Measurements from ENCODE around the gene DMRTB1.

DMRTB1 gene

GRCh38 chr1:53435151-53435550 is 24.0 kb upstream of the DMRTB1 start:
- no peak for DNase-seq (ENCODE audit: low read depth in 3 of 3)

- no peak for DNase-seq (ENCODE audit: low read depth in 3 of 3)
Measured at GRCh38 chr1:53438427-53439336, 20.5 kb upstream of the DMRTB1 start.

DNA sequence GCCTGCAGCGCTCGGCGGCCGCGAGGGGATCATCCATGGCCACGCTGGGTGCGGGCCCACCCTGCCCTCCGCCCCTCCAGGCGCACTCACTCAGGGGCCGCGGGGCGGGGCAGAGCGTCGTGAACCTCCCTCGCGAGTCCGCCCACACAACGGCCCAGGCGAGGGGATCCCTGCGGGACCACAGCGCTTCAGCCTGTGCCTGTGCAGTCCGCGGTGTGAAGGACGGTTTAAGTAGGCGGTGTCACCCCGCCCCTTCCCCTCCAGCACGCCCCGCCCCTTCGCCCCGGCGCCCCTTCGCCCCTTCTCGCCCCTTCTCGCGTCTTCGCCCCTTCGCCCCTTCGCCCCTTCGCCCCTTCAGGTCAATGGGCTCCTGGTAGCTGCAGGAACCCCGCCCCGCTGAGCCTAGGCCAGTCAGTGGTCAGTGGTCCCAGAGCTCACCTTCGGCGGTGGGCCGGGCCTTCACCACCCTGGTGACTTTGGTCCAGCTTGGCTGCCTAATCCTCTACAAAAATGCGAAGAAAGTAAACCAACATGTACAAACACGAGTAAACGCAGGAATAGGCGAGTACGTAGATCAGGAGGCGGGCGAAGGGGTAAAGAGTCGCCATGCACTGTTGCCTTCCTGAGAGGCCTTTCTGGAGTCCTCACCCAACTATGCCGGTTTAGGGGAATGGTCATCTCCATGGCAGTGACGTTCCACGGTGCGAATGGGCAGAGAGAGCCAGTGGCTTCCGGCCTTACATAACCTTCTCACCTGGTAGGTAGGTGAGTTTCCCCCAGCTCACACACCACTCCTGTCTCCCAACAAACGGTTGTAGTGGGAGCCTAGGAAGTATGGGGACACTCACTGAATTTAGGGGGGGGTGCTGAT is 19.6 kb upstream of the DMRTB1 start:
- no peak for DNase-seq (ENCODE audit: low read depth in 3 of 3)

GRCh38 chr1:53440633-53441032 is 18.6 kb upstream of the DMRTB1 start:
- no peak for DNase-seq (ENCODE audit: low read depth in 3 of 3)

DNA sequence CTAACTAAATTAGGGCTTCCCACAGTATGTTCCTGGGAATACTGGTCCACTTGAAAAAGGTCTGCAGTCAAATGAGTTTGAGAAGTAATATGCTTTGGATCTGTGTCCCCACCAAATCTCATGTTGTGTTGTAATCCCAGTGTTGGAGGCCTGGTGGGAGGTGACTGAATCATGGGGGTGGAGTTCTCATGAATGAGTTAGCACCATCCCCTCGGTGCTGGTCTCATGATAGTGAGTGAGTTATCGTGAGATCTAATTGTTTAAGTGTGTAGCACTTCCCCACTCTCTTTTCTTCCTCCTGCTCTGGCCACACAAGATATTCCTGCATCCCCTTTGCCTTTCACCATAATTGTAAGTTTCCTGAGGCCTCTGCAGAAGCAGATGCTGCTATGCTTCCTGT is 16.9 kb upstream of the DMRTB1 start:
- no peak for DNase-seq (ENCODE audit: low read depth in 3 of 3)

- DNase-seq (ENCODE audit: low read depth in 3 of 3): no peak
Measured at GRCh38 chr1:53446051-53446450, 13.1 kb upstream of the DMRTB1 start.

- no peak for DNase-seq (ENCODE audit: low read depth in 3 of 3)
Measured at GRCh38 chr1:53447413-53447812, 11.8 kb upstream of the DMRTB1 start.

DNA sequence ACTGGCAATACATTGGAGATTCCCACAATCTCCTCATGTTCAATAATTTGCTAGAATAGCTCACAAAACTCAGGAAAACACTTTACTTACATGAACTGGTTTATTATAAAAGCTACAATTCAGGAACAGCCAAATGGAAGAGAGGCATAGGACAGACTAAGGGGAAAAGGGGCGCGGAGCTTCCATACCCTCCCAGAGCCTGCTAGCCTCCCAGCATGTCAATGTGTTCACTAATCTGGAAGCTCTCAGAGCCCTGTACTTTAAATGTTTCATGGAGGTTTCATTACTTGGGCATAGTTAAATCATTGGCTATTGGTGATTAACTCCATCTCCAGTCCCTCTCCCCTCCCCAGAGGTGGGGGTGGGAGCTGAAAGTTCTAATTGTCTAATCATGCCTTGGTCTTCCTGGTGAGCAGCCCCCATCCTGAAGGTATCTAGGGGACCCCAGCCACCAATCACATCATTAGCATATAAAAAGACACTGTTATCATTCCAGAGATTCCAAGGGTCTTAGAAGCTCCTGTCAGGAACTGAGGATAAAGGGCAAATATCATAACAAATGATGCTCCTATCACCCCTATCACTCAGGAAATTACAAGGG is 10.9 kb upstream of the DMRTB1 start:
- no peak for DNase-seq (ENCODE audit: low read depth in 3 of 3)

- DNase-seq (ENCODE audit: low read depth in 3 of 3): no peak
Measured at GRCh38 chr1:53449021-53449420, 10.2 kb upstream of the DMRTB1 start.

GRCh38 chr1:53449693-53450092 is 9.5 kb upstream of the DMRTB1 start:
- no peak for DNase-seq (ENCODE audit: low read depth in 3 of 3)

DNA sequence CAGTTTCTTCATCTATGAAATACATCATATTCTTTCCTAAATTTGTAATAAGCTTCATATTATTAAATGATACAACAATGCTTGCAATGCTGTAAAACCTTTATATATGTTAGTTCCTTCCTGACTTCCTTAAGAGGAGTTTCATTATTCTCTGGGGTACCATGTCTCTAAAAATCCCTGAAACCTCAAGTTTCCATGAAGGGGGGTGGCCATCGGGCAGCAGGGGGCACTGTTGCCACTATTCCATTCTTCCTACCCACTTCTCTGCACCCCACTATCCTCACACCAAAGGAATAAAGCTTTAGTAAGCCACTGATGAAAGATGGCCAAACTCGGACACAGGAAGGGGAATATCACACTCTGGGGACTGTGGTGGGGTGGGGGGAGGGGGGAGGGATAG is 9.0 kb upstream of the DMRTB1 start:
- peak in 1 of 3 experiments; percentile 12 for DNase-seq (ENCODE audit: low read depth in 3 of 3)

GRCh38 chr1:53454019-53454418 is 5.2 kb upstream of the DMRTB1 start:
- DNase-seq (ENCODE audit: low read depth in 3 of 3): no peak

DNA sequence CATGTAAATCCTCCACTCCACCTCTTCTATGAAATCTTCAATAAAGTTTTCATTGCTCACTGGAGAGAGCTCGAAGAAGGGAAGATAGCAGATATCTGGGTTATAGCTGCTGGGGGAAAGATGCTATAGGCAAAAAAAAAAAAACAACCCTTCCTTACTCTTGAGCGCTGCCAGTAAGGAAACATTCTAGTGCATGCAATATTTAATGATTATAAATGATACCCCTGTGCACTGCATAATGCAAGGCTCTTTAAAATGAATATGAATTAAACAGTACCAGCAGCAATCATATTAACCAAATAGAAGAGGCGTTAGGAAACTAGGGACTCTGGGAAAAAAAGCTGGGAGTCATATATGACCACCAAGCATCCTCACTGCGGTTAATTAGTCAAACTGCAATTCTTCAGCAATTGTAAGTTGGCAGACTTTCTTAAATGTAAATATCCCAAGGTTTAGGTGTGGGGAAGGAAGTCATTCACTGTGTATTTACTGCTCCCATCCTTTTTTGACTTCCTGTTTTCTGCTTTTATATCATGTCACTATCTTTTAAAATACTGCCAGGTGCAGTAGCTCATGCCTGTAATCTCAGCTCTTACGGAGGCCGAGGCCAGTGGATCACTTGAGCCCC is 3.7 kb upstream of the DMRTB1 start:
- no peak for DNase-seq (ENCODE audit: low read depth in 3 of 3)

GRCh38 chr1:53458634-53459033 is 565 bp upstream of the DMRTB1 start:
- DNase-seq (ENCODE audit: low read depth in 3 of 3): no peak

DNA sequence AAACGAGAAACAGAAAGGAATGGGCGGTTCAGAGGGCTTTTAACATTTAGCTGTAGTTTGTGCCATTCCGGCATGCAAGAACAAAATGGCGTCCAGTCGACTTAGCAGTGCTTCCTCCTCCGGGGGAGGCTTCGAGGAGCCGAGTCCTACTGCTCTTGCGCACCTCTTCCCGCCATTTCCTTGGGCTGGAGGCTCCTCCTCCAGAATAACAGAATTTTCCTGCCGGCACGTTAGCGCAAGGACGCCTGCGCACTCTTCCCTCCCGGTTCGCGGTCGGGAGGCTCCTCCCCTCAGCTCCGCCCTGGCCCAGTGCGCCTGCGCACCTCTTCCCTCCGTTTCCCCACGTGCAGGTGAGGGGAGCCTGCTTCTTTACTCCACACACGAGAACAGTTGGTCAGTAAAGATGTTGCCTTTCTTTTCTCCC is 1.0 kb downstream of the DMRTB1 start:
- DNase-seq (ENCODE audit: low read depth in 3 of 3): no peak

DNA sequence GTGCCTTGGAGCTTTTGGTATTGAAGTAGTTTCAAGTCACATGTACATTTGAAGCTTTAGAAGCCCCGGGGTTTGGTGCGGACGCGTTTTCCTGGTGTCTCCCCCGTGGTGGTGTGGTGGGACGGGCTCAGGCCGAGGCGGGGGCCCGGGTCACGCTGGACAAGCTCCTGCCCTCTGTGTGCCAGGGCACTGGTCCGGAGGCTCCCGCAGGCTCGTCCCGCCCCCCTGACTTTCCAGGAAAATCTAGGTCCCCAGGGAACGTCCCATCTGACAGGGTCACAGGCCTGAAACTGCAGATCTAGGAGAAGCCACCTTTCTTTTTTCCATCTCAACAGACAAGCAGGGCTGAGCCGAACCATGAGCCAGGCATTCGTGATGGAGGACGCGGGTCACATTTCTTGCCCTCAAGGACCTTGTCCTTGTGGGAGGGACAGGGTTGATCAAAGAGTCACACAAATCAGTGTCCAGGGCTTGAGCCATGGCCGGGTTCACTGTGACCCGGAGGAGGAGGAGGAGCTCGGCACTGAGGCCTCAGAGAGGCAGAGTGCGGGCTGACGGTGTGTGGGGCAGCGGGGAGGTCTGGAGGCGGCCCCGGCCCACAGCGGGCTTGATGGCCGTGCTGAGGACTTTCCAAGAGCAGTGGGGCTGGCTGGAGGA is 1.6 kb downstream of the DMRTB1 start:
- no peak for DNase-seq (ENCODE audit: low read depth in 3 of 3)

GRCh38 chr1:53461323-53462044 is 2.3 kb downstream of the DMRTB1 start:
- DNase-seq (ENCODE audit: low read depth in 3 of 3): no peak

- DNase-seq (ENCODE audit: low read depth in 3 of 3): no peak
Measured at GRCh38 chr1:53462193-53462592, 3.0 kb downstream of the DMRTB1 start.

DNA sequence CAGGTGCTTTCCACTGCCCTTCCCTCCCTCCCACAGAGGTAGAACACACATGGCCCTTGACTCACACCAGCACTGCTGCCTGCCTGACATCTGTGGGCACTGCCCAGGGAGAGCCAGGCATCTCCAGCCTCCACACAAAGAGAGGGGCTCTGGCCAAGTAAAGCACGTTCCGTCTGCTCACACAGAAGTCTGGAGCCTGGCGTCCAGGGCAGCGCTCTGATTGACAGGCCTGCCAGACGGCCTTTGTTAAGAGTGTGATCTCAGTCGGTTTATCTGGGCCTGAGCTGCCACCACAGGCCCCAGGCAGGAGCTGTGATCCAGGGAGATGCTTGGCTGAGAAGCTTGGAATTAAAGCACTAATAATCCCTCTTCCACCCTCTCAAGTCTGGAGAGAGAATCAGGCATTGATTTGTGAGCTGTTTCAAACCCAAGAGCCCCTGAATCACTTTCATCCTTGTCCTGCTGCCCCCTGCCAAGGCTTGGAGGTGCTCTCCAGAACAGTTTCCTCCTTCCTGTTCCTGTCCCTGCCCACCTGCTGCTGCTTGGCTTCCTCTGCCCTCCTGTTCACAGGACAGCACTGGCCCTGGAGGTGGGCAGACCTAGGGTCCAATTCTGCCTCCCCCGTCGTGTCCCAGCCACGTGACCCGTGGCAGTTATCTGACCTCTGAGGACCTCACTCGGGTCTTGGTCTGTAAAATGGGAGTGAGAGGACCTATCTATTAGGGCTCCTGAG is 3.7 kb downstream of the DMRTB1 start:
- DNase-seq (ENCODE audit: low read depth in 3 of 3): no peak

Measured in stimulated activated CD4-positive, alpha-beta T cell treated with anti-CD3 and anti-CD28 coated beads, TNF-alpha, amount 100 ng/mL, for 24 hours (primary cell).